ENCODE measurements around the gene MKRN1.
"Not testable (repeated sequence)": the region's sequence is repeated elsewhere in the genome, so short reads cannot be mapped to it uniquely, and the experiment has no call there.

The MKRN1 gene

DNA sequence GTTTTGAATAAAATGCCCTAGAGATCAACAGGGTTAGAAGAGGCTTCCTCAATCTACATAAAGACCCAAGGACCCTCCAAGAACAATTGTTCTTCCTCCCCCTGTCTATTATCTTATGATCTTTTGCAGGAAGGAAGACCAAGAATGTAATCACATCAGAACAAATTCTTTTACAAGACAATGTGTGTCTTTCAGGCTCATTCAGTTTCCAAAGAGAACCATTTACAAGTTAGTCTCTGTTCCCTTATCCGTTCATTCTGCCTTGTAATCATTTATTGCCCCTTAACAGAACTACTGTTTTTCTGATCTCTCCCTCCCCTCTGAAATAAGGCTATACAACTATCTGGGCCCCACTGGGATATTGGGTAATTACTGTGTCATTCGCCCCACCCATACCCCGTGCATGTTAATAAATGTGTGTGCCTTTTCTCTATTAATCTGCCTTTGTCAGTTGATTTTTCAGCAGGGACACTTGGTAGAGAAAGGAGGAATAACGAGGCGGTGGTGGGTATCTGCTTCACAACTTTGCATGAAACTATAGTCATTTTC is 5.7 kb upstream of the MKRN1 start:
- DNase-seq (ENCODE audit: low read depth) = no peak

DNA sequence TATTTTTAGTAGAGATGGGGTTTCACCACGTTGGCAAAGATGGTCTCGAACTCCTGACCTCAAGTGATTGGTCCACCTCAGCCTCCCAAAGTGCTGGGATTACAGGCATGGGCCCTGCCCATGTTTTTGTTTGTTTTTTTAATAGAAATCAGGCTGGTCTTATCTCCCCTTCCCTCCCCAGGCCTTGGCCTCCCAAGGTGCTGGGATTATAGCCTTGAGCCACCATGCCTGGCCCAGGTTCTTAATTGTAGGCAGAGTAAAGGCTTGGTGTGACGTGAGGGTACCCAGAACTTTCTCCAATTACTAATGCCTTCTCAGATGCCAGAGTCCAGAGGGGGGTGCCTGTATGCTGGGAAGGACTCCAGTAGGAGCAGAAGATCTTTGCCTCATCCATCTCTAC is 5.2 kb upstream of the MKRN1 start:
- DNase-seq (ENCODE audit: low read depth) = no peak

DNA sequence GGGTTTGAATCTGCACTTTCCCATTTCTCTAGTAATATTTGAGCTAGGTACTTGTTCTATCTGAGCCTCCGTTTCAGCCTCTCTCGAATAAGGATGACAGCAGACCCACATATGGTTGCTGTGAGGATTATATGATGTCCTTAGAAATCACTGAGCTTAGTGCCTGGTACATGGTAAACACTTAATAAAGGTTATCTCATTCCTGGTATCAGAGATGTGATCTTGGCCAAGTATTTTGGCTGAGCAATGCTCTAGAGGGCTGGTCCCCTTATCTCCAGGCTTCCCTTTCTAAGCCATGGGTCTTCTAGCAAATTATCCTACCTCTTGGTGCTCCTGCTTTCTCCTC is 407 bp upstream of the MKRN1 start:
- DNase-seq (ENCODE audit: low read depth) = no peak

DNA sequence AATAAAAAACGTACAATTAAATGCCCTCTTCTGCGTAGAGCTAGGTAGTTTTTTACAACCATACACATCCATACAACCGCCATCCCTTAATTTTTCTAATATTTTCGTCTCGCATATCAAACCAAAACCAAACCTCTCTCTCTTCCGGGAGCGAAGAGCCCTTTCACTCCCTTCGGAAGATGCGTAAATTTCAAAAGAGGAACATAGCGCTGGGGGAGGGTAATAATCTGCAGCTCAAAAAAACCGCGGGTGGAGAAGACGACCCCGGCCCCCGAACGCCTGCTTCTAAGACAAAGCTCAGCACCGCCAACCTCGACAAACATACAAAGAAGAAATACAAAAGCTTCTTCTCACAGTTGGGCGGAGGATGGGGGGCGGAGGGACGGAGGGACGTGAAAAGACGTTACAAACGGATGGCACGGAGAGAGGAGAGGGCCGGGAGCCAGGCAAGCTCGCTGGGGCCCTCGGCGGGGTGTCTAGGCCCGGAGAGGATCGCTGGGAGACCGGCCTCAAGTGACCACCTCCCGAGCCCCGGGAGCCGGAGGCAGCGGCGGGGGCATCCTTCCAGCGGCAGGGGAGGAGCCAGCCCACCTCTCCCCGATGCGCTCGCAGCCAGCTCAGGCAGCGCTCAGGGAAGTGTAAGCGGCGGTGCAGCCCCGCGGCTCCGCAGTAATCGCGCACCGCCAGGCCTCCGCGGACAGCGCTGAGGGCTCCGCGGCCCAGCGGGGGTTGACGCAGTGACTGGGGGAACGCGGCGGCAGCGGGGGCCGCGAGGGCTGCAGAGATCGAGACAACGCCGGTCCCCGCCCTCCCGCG is 851 bp downstream of the MKRN1 start:
- no peak for DNase-seq (ENCODE audit: low read depth)

DNA sequence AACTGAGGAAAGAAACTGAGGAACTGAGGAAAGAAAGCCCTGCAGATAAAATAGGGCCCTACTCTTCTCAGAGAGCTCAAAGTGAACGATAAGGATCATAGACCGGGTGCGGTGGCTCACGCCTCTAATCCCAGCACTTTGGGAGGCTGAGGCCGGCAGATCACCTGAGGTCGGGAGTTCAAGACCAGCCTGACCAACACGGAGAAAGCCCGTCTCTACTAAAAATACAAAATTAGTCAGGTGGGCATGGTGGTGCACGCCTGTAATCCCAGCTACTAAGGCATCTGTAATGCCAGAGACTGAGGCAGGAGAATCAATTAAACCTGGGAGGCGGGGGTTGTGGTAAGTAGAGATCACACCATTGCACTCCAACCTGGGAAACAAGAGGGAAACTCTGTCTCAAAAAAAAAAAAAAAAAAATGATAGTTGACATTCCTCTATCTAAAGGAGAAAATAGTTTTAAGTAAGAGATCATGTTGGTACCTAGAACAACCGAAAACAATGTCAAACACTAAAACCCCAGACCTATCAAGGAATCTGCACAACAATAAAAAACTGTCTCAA is 2.5 kb downstream of the MKRN1 start:
- DNase-seq (ENCODE audit: low read depth) = no peak

DNA sequence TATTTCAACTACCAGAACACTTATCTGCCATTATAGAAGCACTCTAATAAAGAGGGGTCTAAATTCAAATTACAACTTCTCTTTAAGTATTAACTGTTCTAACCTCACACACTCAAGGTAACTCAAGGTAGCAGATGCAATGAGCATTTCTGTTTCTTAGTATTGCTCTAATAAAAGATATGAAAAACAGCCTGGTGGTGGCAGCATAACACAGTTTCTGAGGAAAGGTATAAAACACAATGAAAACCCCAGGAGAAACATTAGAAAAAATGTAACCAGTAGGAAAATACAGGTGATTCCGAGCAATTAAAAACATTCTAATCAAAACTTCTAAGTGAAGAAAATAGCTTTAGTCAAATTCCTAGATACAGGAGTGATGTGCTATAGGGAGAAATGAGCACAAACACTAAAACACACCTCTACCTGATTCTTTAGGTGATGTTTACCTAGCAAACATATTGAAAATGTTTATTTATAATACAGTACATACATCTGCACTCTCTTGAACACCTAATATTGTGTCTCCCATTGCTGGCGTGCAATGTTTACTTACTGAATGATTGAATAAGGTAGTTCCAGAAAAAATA is 3.5 kb downstream of the MKRN1 start:
- no peak for DNase-seq (ENCODE audit: low read depth)

DNA sequence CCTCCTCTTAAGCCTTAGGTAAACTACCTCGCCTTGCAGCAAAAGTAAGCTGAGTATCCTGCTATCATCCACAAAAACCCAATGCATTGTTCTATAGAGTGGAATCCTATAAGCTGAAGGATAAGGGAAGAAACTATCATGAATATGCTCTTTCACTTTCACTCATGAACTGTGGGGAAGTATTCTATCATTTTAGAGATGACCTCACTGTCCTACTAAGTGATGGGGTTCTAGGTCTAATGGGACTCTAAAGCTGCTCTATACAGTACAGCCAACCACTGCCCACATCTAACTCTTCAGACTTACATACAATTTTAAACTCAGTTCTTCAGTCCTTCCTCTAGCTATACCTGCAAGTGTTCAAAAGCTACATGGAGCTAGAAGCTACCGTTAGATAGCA is 16.2 kb downstream of the MKRN1 start:
- no peak for DNase-seq (ENCODE audit: low read depth)

DNA sequence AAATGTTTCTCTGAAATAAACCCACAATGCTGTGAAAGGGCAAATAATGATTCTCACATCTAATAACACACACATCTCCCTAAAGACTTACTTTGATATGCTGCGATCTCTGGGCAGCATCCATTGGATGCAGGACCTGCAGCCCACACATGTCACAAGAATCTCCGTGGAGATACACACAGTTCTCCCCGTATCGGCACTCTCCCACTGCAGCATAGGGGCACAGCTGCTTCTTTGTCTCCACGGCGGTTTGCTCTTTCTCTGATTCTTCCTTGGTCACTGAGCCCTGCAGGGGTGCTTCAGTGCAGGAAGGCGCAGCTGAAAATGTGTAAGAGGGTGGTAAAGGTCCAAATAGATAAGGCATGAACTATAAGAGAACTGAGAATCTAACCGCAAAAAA is 20.4 kb downstream of the MKRN1 start:
- DNase-seq (ENCODE audit: low read depth) = no peak

DNA sequence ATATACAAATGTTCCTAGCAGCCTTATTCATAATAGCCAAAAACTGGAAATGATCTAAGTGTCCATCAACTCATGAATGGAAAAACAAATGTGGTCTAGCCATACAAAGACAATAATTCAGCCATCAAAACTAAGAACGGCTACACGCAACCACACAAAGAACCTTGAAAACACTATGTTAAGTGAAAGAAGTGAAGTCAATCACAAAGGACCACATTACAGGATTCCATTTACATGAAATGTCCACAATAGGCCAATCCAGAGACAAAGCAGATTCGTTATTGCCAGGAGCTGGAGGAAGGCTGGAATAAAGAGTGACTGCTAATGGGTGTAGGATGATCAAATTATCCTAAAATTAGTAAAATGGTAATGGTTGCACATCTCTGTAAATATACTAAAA is 21.1 kb downstream of the MKRN1 start:
- no peak for DNase-seq (ENCODE audit: low read depth)

DNA sequence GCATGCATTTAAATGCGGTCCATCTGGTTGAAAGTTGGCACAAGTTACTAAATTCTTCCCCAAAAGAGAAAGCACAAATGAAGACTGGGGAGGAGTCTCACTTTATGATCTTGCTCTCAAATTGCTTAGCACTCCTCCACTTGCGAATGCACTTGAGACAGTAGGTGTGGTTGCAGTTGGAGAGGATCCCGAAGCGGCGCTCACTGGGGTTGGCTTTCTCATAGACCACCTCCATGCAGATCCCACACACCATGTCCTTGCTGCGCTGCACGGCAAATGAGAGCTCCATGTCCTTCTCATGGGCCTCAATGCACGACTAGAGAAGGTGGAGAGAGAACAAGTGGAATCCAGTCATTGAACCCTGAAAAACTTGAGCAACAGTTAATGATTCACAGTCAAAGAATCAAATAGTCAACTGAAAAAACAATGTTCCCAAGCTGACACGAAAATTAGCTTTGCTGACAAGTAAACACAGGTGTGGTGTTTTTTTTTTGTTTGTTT is 22.7 kb downstream of the MKRN1 start:
- no peak for DNase-seq (ENCODE audit: low read depth)

DNA sequence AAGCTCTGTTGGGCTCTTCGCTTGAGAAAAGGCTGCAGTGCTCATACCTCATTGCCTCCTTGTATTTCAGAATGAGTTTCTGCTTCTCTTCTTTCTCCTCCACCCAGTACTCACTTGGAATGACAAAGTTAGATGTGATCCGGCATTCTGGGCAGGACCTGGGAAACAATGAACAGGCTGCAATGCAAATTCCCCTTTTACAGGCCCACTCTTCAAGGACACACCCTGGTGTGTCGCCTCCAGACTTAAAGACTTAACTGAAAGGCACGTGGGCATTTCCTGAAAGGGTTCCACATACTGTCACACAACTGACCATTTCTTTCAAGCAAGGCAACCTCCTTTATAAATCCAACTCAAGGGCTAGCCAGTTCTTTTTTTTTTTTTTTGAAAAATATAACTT is 23.6 kb downstream of the MKRN1 start:
- no peak for DNase-seq (ENCODE audit: low read depth)

DNA sequence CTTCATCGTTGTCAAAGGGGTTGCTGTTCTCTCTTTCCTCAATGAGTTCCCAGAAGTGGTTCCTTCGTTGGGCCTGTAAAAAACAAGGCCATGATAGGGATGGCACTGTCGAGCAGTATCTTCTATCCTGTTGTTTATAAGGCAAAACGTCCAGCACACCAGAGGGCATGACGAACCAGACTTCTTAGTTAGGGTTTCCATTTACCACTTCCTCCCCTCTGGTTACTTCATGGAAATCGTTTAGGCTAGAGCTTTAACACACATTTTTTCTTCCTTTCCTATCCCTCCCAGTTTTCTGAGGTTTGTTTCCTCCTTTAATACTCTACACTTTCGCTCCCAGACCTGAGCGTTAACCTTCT is 24.7 kb downstream of the MKRN1 start:
- no peak for DNase-seq (ENCODE audit: low read depth)

DNA sequence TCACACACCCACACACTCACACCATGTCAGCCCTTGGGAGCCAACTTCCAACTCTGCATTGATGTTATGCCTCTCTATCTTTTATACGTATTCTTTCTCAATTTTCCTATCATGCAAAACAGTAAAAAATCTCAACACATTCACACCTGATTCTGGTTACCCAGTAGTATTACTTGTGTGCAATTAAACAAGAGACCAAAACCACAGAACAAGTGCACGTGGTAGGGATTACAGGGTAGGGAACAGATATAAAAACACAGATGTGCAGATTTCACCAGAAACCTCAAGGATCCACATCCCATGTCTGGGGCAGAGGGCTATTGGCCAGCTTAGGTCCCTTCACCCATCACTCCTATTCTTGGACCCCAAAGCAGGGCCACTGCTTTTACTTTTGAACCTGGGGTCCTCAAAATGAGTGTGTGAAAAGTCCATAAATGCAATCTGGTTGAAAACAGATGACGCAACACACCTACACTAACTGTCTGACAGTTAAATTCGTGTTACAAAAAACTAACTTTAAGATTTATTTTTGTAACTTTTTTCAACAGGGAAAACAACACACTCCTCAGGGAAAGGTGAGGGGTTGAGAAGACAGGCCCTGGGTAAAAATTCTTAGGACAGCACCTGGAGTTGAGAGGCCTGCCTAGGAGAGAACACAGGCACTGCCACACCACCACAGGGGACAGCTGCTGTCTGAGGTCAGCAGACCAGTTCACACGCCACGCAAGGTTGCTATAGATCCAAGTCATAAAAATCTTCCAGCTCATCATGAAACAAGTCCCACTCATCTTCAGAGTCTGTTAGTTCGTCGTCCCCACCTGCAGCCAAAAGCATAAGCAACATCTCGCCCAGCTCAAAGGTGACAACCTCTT is 25.3 kb downstream of the MKRN1 start:
- not testable (repeated sequence) for DNase-seq (ENCODE audit: low read depth)

DNA sequence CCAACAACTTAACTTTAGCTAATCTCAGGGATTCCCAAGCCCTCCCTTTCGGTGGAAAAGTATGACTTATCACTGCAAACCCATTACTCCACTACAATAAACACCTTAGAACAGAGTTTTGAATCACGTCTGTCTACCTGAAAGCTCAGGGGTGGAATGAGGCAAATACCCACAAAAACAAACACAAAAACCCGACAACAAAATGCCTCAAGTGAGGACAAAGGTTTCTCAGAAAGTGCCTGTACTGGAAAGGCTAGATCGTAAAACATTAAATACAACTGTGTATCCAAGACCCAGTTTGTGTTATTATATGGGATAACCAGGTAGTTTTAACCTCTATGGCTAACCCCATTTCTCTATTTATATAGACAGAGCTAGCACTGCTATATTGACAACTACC is 26.0 kb downstream of the MKRN1 start:
- no peak for DNase-seq (ENCODE audit: low read depth)

DNA sequence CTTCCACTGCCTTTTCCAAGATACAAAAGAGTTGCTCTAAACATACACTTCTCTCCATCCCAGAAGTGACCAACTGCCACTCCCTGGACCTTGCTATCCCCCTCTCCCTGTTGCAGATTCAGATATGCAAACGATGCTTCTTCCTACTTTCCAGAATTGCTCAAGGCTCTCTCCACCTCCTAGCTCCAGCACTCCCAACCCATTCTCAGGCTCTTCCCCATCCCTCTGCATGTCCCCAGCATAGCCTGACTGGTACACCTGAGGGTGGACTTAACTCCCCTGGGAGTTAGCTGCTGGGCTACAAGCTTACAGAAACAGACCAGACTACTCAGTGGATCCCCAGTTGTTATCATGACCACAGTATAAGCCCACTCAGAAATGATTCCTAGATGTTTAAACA is 27.6 kb downstream of the MKRN1 start:
- DNase-seq (ENCODE audit: low read depth) = no peak

DNA sequence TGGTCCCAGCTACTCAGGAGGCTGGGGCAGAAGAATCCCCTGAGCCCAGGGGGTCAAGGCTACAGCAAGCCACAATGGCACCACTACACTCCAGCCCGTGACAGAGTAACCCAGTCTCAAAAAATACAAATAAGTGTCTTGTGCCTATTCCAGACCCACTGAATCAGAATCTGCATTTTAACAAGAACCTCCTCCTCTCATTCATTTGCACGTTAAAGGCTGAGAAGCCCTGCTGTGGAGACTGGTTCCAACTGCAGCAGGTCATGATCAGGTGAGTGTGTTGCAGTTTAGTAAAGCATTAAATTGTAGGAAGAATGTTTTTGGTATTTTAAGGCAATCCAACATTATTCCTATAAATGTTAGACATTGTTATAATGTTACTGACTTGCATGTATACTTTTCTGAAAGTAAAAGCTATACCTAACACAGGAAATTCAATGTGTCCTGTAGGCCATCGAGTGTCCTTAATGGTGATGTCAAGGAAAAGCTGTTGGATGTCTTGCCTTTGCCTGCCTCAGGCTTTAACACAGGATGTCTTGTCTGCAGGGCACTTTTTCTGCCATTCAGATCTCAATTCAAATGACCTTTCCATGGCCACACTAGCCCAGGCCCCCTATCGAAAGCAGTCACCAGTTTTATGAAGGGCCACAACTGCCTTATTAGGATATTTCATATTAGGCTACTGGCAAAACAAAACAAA is 30.4 kb downstream of the MKRN1 start:
- DNase-seq (ENCODE audit: low read depth) = no peak

DNA sequence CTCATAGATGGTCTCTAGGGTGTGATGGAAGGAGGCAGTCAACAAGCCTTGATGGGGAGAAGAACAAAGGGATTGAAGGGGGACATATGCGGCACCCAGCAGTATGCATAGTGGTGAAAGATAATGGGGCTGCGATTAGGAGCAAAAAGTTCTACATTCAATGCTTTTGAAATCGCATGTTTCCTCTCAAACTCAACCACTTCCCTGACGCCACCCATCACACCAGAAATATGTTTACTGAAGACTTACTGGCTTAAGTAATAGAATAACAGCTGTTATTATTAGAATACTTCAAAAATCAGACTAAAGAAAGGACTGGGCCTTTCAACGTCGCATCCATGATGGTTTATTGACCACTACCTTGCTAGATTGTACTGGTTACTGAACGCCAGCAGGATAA is 31.5 kb downstream of the MKRN1 start:
- no peak for DNase-seq (ENCODE audit: low read depth)

DNA sequence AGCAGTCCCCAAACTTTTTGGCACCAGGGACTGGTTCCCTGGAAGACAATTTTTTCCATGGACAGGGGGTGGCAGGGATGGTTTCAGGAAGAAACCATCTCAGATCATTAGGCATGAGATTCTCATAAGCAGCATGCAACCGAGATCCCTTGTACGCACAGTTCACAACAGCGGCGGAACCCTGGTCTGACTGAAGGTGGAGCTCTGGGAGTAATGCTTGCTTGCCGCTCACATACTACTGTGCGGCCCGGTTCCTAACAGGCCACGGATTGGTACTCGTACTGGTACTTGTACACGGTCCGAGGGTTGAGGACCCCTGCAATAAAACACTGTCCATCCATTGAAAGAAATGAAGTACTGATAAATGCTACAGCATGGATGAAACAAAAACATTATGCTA is 32.8 kb downstream of the MKRN1 start:
- DNase-seq (ENCODE audit: low read depth) = no peak

DNA sequence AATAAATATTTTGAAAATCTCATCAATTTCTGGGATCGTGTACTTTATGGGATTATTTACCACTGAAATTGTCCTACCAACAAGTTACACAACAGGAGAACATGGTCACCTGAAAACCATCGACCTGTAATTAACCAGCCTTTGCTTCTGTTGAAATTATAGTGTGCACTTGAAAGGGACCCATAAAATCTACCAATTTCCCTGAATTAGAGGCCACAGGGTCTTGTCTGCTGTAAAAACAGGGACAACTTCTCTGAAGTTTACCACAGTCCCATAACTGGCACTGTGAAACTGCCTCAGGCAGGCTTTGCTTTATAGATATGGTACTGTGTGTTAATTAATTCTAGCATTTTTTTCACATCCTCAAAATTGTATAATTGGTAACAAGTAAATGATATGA is 37.8 kb downstream of the MKRN1 start:
- no peak for DNase-seq (ENCODE audit: low read depth)

DNA sequence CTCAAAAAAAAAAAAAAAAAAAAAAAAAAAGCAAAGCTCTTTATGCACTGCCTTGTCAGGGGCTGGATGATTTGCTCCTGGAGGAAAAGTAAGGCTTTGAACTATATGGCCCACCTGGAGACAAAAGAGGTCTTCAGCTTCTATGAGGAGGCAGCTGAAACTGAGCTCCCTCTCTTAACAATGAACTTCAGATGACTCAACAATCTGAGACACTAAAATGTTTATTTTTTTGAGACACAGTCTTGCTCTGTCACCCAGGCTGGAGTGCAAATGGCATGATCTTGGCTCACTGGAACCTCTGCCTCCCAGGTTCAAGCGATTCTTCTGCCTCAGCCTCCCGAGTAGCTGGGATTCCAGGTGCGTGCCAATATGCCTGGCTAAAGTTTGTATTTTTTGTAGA is 38.7 kb downstream of the MKRN1 start:
- DNase-seq (ENCODE audit: low read depth) = no peak

DNA sequence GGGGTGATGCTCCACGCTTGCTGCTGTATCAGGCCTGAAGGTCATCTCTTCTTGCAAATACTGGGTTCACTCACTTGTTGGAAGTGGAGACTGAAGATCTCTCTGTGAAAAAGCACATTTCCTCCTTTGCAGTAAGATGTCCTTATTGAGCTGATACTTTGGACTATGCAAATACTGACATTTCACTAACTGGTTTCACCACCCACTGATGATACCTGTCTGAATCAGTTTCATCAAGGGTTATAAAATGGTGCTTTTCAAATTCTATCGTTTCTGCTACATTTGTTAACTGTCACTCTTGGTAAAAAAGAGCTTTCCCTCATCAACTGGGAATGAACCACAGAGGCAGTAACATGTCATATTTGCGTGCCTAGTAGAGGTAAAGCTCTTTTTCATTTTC is 39.9 kb downstream of the MKRN1 start:
- no peak for DNase-seq (ENCODE audit: low read depth)
